Measurements from ENCODE around the gene EPM2A.

EPM2A gene

DNA sequence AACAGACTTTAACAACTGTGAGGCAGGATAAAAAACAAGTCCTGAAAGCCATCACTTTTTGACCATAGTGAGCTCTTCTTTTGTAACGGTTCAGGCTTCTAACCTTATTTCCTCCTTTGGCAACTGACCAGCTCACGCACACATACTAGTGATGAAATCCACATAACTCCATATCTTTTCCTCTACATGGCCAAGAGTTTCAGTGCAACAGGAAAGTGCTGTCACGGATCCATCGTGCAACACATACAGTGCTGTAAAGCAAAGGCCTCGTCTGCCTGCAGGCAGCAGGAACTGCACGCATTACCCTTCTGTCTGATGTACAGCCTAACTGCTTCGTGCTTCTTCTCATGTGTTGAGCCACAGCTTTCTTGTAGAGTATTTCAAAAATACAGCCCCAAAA, 108.5 kb downstream of the EPM2A start:
- no peak for TF ChIP-seq POLR2A (IDR thresholded peaks at IDR 0.05; ENCODE audit: low read depth, low read length)
- DNase-seq (ENCODE audit: insufficient read length, low spot score) (no peak), FAIRE-seq (no peak)

GRCh38 chr6:145623231-145623630, 112.1 kb downstream of the EPM2A start:
- FAIRE-seq (no peak), DNase-seq (ENCODE audit: insufficient read length, low spot score) (no peak)
- TF ChIP-seq POLR2A (IDR thresholded peaks at IDR 0.05; ENCODE audit: low read depth, low read length) = no peak

DNA sequence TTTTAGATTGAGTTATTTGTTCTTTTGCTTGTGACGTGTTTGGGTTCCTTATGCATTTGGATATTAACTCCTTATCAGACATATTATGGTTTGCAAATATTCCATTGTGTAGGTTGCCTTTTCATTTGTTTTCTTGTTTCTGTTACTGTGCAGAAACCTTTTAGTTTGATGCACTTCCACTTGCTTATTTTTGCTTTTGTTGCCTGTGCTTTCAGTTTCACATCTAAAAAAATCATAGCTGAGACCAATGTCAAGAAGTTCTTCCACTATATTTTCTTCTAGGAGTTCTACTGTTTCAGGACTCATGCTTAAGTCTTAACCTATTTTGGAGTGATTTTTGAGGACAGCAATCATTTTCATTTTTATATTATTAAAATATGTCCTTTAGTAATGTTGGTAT, 113.5 kb downstream of the EPM2A start:
- no peak for TF ChIP-seq POLR2A (IDR thresholded peaks at IDR 0.05; ENCODE audit: low read depth, low read length)
- FAIRE-seq (no peak), DNase-seq (ENCODE audit: insufficient read length, low spot score) (no peak)

DNA sequence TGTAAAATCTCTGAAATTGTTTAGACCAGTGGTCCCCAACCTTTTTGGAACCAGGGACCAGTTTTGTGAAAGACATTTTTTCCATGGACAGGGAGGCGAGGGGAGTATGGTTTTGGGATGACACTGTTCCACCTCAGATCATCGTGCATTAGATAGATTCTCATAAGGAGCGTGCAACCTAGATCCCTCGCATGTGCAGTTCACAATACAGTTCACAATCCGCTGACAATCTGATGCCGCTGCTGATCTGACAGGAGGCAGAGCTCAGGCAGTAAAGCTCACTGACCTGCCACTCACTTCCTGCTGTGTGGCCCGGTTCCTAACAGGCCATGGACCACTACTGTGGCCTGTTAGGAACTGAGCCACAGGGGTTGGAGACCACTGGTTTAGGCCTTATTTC, 115.2 kb downstream of the EPM2A start:
- TF ChIP-seq POLR2A (IDR thresholded peaks at IDR 0.05; ENCODE audit: low read depth, low read length) = no peak
- DNase-seq (ENCODE audit: insufficient read length, low spot score) = no peak
- no peak for FAIRE-seq

DNA sequence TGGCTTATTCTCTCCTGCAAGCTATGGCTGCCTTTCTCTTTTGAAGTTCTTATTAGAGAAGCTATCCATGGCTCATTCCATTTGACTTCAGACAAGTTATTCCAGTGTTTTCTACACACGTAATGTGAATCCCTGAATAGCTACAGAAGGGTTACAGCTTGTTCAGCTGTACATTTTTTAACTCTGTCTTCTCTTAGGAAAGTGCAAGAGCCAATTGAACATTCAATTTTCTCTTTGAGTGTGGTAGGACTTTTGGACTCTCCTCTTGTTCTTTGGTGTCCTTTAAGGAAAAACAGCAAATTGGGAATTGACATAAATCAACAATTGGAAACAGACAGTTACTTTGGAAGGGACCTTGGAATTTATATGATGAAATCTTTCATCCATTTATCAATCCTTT, 125.8 kb downstream of the EPM2A start:
- no peak for FAIRE-seq
- no peak for TF ChIP-seq POLR2A (IDR thresholded peaks at IDR 0.05; ENCODE audit: low read depth, low read length)
- DNase-seq (ENCODE audit: insufficient read length, low spot score) = no peak

- FAIRE-seq = no peak
- no peak for DNase-seq (ENCODE audit: insufficient read length, low spot score)
- no peak for TF ChIP-seq POLR2A (IDR thresholded peaks at IDR 0.05; ENCODE audit: low read depth, low read length)
Observed at GRCh38 chr6:145608850-145609249, 126.5 kb downstream of the EPM2A start.

GRCh38 chr6:145603991-145604390, 131.3 kb downstream of the EPM2A start:
- no peak for FAIRE-seq
- TF ChIP-seq POLR2A (IDR thresholded peaks at IDR 0.05; ENCODE audit: low read depth, low read length) = no peak
- DNase-seq (ENCODE audit: insufficient read length, low spot score) = no peak

GRCh38 chr6:145603424-145603833, 131.9 kb downstream of the EPM2A start:
- no peak for DNase-seq (ENCODE audit: insufficient read length, low spot score)
- no peak for TF ChIP-seq POLR2A (IDR thresholded peaks at IDR 0.05; ENCODE audit: low read depth, low read length)
- no peak for FAIRE-seq

GRCh38 chr6:145602726-145603326, 132.5 kb downstream of the EPM2A start:
- DNase-seq (ENCODE audit: insufficient read length, low spot score) (no peak), FAIRE-seq (no peak)
- TF ChIP-seq POLR2A (IDR thresholded peaks at IDR 0.05; ENCODE audit: low read depth, low read length) = no peak

DNA sequence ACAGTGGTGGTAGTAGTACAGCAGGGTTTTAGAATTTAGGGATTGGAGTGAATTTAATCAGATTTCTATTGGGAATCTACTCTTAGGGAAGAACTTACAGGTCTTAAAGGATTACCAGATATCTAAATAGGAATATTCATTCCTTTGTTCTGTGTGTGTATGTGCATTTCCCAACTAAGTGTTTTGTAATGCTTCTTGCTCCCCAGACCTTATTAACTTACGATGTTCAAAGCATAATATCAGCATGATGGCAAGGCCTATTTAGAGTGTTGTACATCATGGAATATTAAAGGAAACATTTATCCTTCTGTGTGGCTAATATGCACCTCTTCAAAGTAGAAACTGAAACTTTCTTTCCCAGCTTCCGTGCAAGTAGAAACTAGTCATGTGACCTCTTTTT, 133.9 kb downstream of the EPM2A start:
- DNase-seq (ENCODE audit: insufficient read length, low spot score) = no peak
- TF ChIP-seq POLR2A (IDR thresholded peaks at IDR 0.05; ENCODE audit: low read depth, low read length) = no peak
- no peak for FAIRE-seq

- TF ChIP-seq POLR2A (IDR thresholded peaks at IDR 0.05; ENCODE audit: low read depth, low read length) = no peak
- no peak for DNase-seq (ENCODE audit: insufficient read length, low spot score)
- FAIRE-seq = no peak
Observed at GRCh38 chr6:145600299-145600698, 135.0 kb downstream of the EPM2A start.

DNA sequence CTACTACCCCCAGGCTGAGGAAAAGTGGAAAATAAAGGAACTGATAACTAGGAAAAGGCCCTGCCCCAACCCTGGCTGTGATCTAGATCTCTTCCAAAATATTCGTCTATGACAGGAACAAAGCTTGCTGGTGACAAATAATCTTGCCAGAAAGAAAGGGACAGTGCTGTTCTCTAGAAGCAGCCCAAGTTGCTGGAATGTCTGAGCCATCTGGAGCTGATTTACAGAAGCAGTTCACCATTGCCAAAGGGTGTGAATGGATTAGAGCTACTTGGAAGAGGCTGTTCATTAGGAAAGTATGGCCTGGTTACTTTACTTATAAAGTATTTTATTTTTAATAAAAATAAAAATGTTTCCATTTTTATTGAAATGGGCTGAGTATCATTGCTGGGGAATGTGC, 146.3 kb downstream of the EPM2A start:
- TF ChIP-seq POLR2A (IDR thresholded peaks at IDR 0.05; ENCODE audit: low read depth, low read length) = no peak
- DNase-seq (ENCODE audit: insufficient read length, low spot score) (no peak), FAIRE-seq (no peak)

DNA sequence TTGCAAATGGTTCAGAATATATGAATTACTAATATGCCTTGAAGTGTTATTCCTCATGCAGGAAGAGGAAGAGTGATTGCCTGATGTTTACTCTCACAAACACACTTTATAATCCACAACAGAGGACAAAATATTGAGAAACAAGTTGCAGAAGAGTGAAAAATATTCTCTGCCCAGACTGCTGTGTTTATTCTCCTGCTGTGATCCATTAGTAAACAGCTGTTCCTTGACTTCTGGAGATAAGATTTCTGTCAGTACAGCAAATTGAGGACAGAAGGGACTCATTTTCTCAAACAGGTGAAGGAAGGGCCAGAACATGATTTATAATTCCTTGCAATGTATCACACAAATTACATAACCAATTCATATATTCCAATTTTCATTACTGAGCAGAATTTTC, 148.0 kb downstream of the EPM2A start:
- FAIRE-seq (no peak), DNase-seq (ENCODE audit: insufficient read length, low spot score) (no peak)
- no peak for TF ChIP-seq POLR2A (IDR thresholded peaks at IDR 0.05; ENCODE audit: low read depth, low read length)

DNA sequence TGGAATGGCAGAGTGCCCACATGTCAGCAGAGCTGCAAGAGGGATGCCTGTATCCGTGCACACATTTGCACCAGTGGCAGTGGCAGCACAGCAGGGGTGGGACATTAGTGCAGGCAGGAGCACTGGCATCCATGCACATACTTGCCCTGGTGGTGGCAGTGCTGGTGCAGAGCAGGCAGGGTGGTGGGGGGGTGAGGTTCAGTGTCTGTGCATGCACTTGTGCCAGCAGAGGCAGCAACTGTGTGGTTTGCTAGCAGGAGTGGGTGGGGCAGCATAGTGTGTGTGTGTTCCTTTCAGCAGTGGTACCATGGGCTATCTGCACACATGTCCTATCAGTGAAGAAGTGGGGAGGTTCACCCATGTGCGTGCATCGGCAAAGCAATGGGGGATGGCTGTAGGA, 151.6 kb downstream of the EPM2A start:
- FAIRE-seq = no peak
- no peak for TF ChIP-seq POLR2A (IDR thresholded peaks at IDR 0.05; ENCODE audit: low read depth, low read length)
- DNase-seq (ENCODE audit: insufficient read length, low spot score) = no peak
